Islet of Langerhans (tissue), 1 donor: ENCODE measurements around the gene AGTRAP.

Experiments used
- FAIRE-seq: peaks from one replicate; lab custom pipeline; 2011; peaks lifted over from hg19 to GRCh38; lab: Jason Lieb, UNC

Gene AGTRAP

DNA sequence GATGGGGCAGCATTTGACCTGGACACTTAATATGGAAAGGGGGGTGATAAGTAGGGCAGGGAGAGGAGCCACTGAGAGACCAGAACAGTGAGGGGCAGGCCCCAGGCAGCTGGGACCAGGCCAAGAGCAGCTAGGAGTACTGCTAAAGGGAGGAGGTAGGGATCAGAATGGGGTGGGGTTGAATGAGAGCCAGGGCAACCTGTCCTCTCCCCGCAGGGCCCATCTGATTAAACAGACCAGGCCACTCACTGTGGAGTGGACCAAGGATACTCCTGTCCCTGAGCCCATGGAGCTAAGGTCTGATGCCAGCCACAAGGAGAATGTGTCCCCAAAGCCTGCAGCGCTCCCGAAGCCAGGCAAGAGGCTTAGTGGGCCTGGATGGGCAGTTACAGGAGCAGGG lies 28.2 kb downstream of the AGTRAP start:
- no peak for FAIRE-seq

GRCh38 chr1:11764519-11764918 lies 28.6 kb downstream of the AGTRAP start:
- no peak for FAIRE-seq

- FAIRE-seq, result no peak
Measured at GRCh38 chr1:11765661-11766428, 29.9 kb downstream of the AGTRAP start.

DNA sequence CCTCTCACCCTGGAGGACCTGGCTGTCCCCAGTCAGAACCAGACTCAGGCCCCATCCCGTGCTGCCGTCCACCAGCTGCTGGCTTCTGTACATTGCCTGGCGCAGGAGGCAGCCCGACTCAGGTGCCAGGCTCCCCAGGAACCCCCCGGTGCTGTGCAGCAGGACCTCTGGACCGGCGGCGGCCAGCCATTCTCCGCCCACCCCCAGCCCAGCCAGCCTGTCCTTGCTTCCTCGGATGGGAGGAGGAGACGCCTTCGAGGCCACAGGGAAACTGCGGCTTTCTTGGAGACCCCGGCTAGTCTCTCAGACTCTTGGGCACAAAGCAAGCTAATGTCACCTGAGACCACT lies 30.5 kb downstream of the AGTRAP start:
- FAIRE-seq, result no peak

DNA sequence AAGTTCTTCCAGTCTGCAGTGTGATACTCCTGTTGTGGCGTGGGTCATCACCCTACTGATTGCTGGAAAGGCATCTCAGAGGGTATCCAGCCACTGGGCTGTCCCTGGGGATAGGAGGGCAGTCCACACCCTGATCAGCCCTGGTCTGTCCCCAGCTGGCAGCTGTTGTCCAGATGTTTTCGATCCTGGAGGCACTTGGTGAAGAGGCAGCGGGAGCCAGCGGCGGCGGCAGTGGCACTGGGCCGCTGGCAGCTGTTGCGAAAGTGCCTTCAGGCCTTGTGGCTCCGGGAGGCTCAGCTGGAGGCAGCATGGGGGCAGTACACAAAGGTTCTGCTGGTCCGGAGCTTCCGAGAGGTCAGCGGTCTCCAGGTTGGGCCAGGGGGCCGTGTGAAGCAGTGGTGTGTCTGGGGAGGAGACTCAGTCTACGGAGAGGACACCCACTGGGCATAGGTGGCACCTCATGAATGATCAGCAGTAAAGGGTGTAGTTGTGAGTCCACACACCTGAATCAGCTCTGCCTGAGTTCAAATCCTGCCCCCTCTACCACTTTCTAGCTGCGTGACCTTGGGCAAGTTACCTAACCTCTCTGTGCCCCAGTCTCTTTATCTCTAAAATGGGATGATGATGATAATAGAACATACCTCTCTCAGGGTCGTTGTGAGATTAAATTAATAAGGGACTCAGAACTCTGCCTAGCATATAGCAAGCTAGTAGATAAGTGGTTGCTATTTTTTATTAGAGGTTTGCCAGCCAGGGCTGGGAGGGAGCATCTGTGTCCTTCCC lies 32.2 kb downstream of the AGTRAP start:
- FAIRE-seq, result no peak

DNA sequence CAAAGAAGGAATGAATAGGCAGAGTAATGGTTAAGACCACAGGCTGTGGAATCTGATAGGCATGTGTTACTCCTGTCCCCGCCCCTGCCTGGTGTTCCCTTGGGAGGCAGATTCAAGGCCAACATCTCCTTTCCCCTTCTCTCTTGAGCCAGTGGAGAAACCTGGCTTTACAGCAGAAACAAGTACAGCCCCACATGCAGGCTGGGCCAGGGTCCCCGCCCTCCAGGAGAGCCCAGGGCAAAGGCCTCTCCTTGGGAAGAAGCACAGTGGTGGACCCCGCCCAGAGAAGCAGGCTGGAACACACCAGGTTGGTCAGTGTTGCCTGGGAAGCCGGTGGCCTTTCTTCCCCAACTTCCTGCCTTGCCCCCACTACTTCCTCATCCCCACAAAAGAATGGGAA lies 32.9 kb downstream of the AGTRAP start:
- no peak for FAIRE-seq

GRCh38 chr1:11769274-11769673 lies 33.3 kb downstream of the AGTRAP start:
- FAIRE-seq, result no peak

- FAIRE-seq, result no peak
Measured at GRCh38 chr1:11770011-11770410, 34.1 kb downstream of the AGTRAP start.

DNA sequence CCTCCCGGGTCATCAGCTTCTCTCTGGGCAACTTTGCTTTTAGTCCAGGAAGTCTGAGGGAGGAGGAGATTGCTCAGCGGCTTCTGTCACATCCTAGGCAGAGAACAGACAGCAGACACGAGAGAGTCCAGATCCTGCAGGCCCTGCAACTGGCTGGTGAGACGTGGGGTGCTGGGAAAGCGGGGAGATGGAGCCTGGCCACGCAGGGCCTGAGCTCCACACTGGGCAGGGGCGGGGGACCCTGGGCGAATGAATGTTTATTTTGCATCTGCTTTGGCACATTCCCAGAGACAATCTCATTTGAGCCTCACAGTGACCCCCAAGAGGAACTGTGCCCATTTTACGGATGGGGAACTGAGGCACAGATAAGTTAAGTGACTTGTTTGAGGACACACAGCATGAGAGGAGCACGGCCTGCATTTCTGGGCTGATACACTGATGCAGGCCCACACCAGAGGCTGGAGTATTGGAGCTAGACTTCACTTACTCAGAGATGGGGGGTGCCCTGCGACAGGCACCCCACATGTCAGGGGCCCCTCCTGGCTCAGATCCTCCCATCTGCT lies 35.6 kb downstream of the AGTRAP start:
- FAIRE-seq, result no peak

DNA sequence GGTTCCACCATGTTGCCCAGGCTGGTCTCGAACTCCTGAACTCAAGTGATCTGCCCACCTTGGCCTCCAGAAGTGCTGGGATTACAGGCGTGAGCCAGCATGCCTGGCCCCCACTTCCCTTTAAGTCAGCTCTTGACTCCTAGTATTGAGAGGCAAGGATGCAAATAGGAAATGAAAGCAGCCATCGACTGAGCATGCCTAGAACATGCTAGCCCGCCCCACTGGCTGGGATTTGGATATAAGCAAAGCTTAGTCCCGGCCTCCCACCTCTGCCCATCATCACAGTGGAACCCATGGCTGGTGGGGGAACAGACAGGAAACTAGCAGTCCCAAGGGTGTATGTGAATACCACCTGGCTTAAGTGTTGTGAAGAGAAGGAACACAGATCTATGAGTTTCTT lies 36.5 kb downstream of the AGTRAP start:
- FAIRE-seq, result no peak

- FAIRE-seq, result no peak
Measured at GRCh38 chr1:11774753-11775152, 38.8 kb downstream of the AGTRAP start.

- no peak for FAIRE-seq
Measured at GRCh38 chr1:11777658-11778322, 41.9 kb downstream of the AGTRAP start.

DNA sequence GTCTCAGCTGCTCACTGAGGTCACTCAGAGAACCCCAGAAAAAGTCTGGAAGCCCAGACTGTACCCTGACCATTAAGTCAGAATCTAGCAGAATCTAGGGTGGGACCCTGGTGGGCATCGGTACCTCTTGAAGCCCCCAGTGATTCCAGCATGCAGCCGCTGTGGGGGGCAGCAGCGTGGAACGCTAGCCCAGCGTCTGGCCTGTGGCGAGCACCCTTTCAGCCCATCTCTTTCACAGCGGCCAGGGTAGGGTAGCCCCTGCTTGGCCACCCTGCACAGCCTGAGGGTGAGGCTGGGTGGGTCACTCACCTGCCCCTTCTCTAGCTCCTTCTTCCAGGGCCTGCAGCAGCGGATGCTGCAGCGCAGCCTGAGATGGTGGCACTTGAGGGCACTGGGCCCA lies 42.4 kb downstream of the AGTRAP start:
- no peak for FAIRE-seq

- no peak for FAIRE-seq
Measured at GRCh38 chr1:11778844-11779623, 43.1 kb downstream of the AGTRAP start.

- no peak for FAIRE-seq
Measured at GRCh38 chr1:11779715-11780379, 43.9 kb downstream of the AGTRAP start.

GRCh38 chr1:11780380-11781147 lies 44.6 kb downstream of the AGTRAP start:
- no peak for FAIRE-seq

GRCh38 chr1:11781297-11781696 lies 45.4 kb downstream of the AGTRAP start:
- FAIRE-seq, result no peak

DNA sequence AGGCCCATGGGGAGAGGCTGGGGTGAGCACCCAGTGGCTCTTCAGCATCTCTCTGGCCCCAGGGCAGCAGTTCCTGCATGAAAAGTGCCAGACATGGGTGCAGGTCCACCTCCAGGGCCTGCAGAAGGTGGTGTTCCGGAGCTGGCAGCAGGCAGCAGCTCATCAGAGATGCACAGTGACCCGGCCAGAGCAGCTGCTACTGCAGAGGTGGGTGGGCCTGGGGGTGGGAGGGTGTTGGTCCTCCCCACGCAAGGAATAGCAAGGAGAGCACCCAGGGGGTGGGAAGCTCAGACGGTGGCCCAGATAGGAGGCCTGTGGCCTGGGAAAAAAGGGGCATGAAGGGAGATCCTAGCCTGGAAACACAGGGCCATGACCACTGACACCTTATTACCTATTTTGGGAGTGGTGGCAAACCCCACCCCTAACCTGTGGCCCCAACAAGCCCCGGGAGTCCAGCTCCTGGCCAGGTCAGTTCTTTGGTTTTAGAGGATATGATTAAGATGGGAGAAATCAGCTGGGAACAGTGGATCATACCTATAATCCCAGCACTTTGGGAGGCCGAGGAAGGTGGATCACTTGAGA lies 46.3 kb downstream of the AGTRAP start:
- FAIRE-seq, result no peak

- FAIRE-seq, result no peak
Measured at GRCh38 chr1:11783556-11783955, 47.6 kb downstream of the AGTRAP start.

DNA sequence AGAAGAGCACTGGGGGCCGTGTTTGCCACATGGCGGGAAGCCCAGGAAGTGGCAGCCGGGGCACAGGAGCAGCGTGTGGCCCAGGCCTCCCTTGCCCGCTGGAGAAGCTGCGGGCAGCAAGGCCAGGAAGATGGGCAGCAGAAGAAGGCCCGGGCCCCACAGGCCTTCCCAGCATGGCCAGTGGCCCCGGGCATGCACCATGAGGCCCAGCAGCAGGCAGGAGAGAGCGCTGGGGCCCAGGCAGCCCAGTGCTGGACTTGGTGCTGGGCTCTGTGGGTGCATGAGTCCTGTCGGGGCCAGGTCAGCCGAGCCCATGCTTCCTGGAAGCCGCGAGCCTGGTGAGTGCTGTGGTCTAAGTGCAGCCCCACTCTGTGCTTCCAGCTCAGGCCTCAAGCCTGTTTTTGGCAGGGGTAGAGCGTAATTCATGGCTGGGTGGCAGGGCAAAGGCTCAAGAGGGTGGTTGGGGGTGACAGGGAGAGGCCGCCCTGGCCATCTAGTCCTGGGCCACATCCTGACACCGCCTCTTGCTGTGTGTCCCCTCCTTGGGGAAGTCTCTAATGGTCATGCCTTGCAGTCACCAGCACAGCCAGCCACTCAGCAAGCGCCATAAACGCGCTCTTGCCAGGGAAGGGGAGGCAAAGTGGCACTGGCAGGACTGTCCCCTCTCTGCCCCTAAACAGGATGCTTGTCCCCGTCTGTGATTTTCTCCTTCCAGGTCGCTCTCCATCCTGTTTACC lies 48.5 kb downstream of the AGTRAP start:
- no peak for FAIRE-seq
